Mammary epithelial cell (primary cell): ENCODE results near the gene MRPL40.

Experiments
- EZH2 ChIP-seq: IDR thresholded peaks from 2 replicates; pipeline ENCODE4 v1.6.1; 2012; ENCODE audit warnings: low read length, inconsistent platforms, borderline replicate concordance
- TF ChIP-seq, protein P1 (sequence below), 2 donors: IDR thresholded peaks in 1 of 2; conservative IDR thresholded peaks in 1 of 2; 2 replicates each; pipeline ENCODE4 v1.5.1; 2011 to 2012; ENCODE audit warnings: inconsistent platforms in 2 of 2, low read length in 2 of 2, mild to moderate bottlenecking in 2 of 2, control low read depth in 1 of 2, low read depth in 1 of 2; ENCODE audit not compliant: insufficient read depth in 1 of 2; ENCODE audit errors: extremely low read depth in 1 of 2

DNA sequence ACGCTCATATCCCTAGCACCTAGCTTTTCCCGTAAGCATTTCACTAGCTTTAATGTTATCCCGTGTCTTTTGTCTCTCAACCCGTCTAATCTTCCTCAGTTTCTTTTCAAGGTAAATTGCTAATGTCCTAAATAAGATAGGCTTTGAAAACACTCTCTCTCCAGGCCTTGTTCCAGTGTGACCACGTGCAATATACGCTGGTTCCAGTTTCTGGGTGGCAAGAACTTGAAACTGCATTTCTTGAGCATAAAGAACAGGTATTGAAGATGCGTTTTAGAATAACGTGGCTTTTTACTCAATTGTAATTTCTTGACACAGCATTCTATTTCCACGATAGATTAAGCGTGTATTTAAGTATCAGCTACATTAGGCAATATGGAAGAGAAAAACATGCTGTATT is 48.4 kb downstream of the MRPL40 start:
- TF ChIP-seq, protein P1, sequence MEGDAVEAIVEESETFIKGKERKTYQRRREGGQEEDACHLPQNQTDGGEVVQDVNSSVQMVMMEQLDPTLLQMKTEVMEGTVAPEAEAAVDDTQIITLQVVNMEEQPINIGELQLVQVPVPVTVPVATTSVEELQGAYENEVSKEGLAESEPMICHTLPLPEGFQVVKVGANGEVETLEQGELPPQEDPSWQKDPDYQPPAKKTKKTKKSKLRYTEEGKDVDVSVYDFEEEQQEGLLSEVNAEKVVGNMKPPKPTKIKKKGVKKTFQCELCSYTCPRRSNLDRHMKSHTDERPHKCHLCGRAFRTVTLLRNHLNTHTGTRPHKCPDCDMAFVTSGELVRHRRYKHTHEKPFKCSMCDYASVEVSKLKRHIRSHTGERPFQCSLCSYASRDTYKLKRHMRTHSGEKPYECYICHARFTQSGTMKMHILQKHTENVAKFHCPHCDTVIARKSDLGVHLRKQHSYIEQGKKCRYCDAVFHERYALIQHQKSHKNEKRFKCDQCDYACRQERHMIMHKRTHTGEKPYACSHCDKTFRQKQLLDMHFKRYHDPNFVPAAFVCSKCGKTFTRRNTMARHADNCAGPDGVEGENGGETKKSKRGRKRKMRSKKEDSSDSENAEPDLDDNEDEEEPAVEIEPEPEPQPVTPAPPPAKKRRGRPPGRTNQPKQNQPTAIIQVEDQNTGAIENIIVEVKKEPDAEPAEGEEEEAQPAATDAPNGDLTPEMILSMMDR (conservative IDR thresholded peaks at IDR 0.05 in 1 of 2, IDR thresholded peaks at IDR 0.05 in 1 of 2; ENCODE audit: extremely low read depth in 1 of 2, insufficient read depth in 1 of 2, low read depth in 1 of 2, low read length in 2 of 2) = no peak
- TF ChIP-seq EZH2 = no peak
